Activated naive CD4-positive, alpha-beta T cell treated with anti-CD3 and anti-CD28 coated beads, Interleukin-2, amount 50 U/mL, for 24 hours (primary cell): ENCODE results near the gene ASXL3.

Experiments
- H3K27ac Mint-ChIP-seq: one replicate; pipeline ENCODE4 v1.8.0; 2021; ENCODE audit warnings: mild to moderate bottlenecking, mixed read lengths
- H3K27me3 Mint-ChIP-seq: one replicate; pipeline ENCODE4 v1.8.0; 2021; ENCODE audit warnings: mixed read lengths
- H3K36me3 Mint-ChIP-seq: one replicate; pipeline ENCODE4 v1.8.0; 2021; ENCODE audit warnings: mixed read lengths
- H3K4me1 Mint-ChIP-seq: one replicate; pipeline ENCODE4 v1.8.0; 2021; ENCODE audit warnings: mixed read lengths
- H3K4me3 Mint-ChIP-seq: one replicate; pipeline ENCODE4 v1.8.0; 2021; ENCODE audit warnings: mild to moderate bottlenecking, mixed read lengths
- H3K9me3 Mint-ChIP-seq: one replicate; pipeline ENCODE4 v1.8.0; 2021; ENCODE audit warnings: mixed read lengths

ASXL3 gene

DNA sequence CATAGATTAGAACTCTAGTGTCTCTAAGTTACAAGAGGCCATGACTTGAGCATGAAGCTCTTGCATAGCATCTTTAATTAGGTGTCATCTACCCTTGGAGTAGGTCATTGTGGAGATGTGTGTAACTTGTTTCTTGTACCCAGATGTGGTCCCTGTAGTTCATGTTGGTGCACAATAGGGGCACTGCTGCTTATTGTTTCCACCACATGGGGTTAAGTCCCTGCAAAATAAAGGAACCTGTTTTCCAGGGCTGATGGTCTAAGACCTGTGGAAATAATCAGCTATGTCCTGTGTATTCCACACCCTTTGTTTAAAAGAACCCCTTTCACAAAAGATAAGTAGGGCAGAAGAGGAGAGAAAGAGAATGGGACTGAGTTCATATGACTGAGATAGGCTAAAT, 28.6 kb downstream of the ASXL3 start:
- Mint-ChIP-seq H3K9me3 (peaks cover 4% of the 10 kb centered on the region), H3K27ac (no peak overlapping the region), H3K4me1 (no peaks in the 10 kb centered on the region), H3K27me3 (no peaks in the 10 kb centered on the region), H3K36me3 (no peaks in the 10 kb centered on the region), H3K4me3 (no peak overlapping the region)

DNA sequence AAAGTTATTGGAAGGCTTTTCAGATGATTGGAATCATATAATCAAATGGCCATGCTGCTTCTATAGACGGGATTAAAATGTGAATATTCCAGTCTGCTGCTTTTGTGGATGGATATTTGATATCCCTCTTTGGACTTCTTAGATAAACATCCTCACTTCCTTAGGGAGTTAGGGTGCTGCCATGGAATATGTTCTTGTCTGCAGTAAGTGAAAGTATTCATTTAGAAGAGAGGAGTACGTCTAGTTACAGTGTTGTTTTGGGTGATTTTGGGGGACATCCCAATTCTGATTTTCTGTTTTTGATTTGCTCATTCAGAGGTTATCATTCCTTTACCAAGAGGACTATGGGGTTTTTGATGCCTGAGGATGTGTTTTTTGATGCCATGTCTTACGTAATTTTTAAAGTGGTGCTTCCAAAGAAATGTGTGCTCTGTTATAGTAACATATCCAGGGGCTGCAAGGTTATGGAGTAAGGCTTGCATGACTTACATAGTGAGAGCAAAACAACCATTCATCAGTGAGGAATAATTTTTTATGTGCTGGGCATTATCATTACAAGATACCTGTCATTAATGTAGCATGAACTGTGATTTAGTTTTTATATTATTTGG, 33.6 kb downstream of the ASXL3 start:
- Mint-ChIP-seq H3K4me1 (no peaks in the 10 kb centered on the region), H3K27ac (no peak overlapping the region), H3K27me3 (no peaks in the 10 kb centered on the region), H3K4me3 (no peak overlapping the region), H3K9me3 (no peaks in the 10 kb centered on the region), H3K36me3 (no peaks in the 10 kb centered on the region)

DNA sequence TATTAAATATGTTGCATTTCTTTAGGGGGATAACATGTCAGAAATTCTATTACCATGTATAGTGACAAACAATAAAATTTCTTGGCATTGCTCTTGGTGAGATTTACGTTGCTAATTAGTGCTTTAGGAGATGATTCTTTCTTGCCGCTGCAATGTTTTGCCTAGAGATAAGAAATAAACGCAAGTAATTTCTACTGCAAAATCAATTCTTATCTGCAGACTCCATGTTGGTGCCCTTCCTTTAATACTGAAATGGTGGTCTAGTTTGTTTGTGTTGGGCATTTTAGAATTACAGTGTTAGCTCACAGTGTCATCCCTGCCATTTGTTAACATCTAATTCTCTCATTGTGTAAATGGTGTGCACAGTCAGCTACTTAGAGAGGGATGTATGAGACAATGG, 34.6 kb downstream of the ASXL3 start:
- no peaks in the 10 kb centered on the region for H3K27me3 Mint-ChIP-seq
- no peaks in the 10 kb centered on the region for H3K9me3 Mint-ChIP-seq
- H3K4me3 Mint-ChIP-seq: no peak overlapping the region
- no peak overlapping the region for H3K27ac Mint-ChIP-seq
- no peaks in the 10 kb centered on the region for H3K36me3 Mint-ChIP-seq
- no peaks in the 10 kb centered on the region for H3K4me1 Mint-ChIP-seq

DNA sequence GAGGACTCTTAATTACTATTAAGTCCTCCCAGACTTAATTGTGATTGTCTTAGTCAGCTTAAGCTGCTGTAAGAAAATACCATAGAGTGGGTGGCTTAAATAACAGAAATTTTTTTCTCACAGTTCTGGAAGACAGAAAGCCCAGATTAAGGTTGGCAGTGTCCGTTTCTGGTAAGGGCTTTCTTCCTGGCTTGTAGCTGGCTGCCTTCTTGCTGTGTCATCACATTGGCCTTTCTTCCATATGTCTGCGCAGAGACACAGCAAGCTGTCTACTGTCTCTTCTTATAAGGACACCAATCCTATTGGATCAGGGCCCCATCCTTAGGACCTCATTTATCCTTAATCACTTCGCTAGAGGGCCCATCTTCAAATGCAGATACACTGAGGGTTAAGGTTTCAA, 38.5 kb downstream of the ASXL3 start:
- Mint-ChIP-seq H3K27me3 (no peaks in the 10 kb centered on the region), H3K4me3 (no peak overlapping the region), H3K36me3 (no peaks in the 10 kb centered on the region), H3K9me3 (peaks cover 3% of the 10 kb centered on the region), H3K4me1 (no peaks in the 10 kb centered on the region), H3K27ac (no peak overlapping the region)

- no peaks in the 10 kb centered on the region for H3K27me3 Mint-ChIP-seq
- H3K4me1 Mint-ChIP-seq: no peaks in the 10 kb centered on the region
- no peak overlapping the region for H3K4me3 Mint-ChIP-seq
- H3K36me3 Mint-ChIP-seq: no peaks in the 10 kb centered on the region
- H3K27ac Mint-ChIP-seq: no peak overlapping the region
- peaks cover 5% of the 10 kb centered on the region for H3K9me3 Mint-ChIP-seq
These were observed 49.1 kb downstream of the ASXL3 start for GRCh38 chr18:33627114-33627513.

DNA sequence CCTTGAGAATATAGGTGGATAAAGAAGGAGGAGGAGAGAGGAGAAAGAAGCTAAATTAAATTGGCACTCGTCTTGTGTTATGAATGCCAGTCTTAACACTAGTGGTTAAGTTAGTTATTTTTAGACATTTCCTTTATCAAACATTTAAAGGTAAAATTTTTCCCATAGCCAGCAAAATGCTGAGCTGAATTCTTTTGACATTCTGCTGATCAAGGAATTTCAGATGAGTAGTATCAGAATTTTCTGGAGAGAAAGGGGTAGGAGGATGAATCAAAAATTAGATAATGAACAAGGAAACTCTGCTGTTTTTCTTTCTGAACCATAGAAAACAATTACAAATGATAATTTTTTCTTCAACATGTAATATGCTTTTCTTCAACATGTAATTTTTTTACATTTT, 52.5 kb downstream of the ASXL3 start:
- no peak overlapping the region for H3K27ac Mint-ChIP-seq
- H3K4me3 Mint-ChIP-seq: no peak overlapping the region
- no peaks in the 10 kb centered on the region for H3K27me3 Mint-ChIP-seq
- no peaks in the 10 kb centered on the region for H3K4me1 Mint-ChIP-seq
- H3K36me3 Mint-ChIP-seq: no peaks in the 10 kb centered on the region
- H3K9me3 Mint-ChIP-seq: peaks cover 2% of the 10 kb centered on the region

DNA sequence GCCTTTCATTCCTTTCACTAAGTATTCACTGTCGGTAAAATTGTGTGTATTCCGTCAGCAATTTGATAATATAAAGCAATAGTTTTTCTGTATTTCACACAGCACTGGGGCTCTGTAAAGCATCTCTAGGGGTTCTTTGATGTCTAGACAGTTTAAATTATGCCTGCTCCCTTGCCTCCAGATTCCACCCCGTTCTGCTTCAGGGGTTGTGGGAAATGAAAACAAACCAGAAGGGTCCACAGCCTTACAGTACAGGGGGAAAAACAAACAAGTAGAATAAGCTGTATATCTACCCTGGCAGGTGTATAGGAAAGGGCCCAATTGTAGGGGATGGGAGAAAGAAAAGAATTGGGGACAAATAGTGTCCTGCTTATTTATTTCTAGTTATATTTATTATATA, 63.1 kb downstream of the ASXL3 start:
- H3K4me3 Mint-ChIP-seq: no peak overlapping the region
- H3K27me3 Mint-ChIP-seq: no peaks in the 10 kb centered on the region
- no peak overlapping the region for H3K27ac Mint-ChIP-seq
- H3K36me3 Mint-ChIP-seq: no peaks in the 10 kb centered on the region
- H3K4me1 Mint-ChIP-seq: no peaks in the 10 kb centered on the region
- no peaks in the 10 kb centered on the region for H3K9me3 Mint-ChIP-seq

DNA sequence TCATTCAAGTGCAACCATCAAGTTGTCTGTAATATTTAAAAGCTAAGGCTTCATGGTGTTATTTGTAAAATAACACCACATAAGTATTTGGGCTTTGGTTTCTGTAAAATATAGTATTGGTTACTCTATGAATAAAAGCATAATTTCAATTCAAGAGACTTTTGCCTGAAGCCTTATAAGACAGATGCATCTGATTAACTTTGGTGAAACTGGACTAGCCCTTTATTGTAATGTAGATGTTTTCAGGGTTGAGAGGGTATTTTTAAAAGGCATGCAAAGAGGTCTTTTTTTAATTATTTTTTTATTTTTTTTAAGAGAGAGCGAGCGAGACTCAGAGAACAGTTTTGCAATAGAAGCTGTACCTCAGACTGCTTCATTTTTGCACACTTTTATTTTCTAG, 66.5 kb downstream of the ASXL3 start:
- Mint-ChIP-seq H3K27me3 (no peaks in the 10 kb centered on the region), H3K4me1 (no peaks in the 10 kb centered on the region), H3K4me3 (no peak overlapping the region), H3K27ac (no peak overlapping the region), H3K9me3 (no peaks in the 10 kb centered on the region), H3K36me3 (no peaks in the 10 kb centered on the region)

- Mint-ChIP-seq H3K4me3 (no peak overlapping the region), H3K27me3 (no peaks in the 10 kb centered on the region), H3K4me1 (no peaks in the 10 kb centered on the region), H3K9me3 (no peaks in the 10 kb centered on the region), H3K36me3 (no peaks in the 10 kb centered on the region), H3K27ac (no peak overlapping the region)
These were observed 69.3 kb downstream of the ASXL3 start for GRCh38 chr18:33647365-33647764.

DNA sequence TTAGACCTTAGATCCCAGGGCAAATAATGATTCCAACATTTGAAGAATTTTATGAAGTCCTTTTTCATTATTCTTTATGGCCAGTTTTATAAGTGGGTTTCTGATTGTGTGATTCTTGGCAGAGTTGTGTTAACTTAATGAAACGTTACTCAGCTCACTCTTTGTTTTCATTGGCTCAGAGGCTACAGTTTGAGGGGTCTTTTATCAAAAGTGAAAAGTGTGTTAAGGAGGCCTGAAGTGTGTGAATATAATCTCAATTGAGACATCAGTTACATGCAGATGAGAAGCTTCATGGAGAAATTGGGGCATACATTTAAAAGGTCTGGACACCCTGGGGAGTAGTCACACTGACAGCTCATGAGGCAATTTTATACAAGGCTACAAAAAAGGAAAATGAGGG, 74.6 kb downstream of the ASXL3 start:
- Mint-ChIP-seq H3K9me3 (no peaks in the 10 kb centered on the region), H3K27me3 (no peaks in the 10 kb centered on the region), H3K36me3 (no peaks in the 10 kb centered on the region), H3K27ac (no peak overlapping the region), H3K4me3 (no peak overlapping the region), H3K4me1 (no peaks in the 10 kb centered on the region)

DNA sequence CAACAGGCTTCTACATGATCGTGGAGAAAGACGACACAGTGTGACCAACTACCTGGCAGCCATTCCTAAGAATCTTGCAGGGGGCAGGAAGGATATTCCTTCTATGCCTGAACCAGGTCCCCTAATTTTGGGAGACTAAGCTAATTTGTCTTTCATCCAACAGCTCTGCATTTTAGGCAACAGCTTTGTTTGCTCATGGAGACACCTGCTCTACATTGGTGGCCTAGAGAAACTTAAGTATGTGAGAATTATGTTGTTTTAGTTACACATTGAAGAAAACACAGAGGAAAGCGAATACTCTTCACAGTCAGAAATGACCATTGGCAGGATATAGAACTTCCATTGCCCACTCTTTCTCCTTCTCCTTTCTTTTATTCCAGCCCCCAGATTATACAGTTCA, 75.2 kb downstream of the ASXL3 start:
- H3K27me3 Mint-ChIP-seq: no peaks in the 10 kb centered on the region
- H3K27ac Mint-ChIP-seq: no peak overlapping the region
- no peak overlapping the region for H3K4me3 Mint-ChIP-seq
- H3K4me1 Mint-ChIP-seq: no peaks in the 10 kb centered on the region
- H3K9me3 Mint-ChIP-seq: no peaks in the 10 kb centered on the region
- no peaks in the 10 kb centered on the region for H3K36me3 Mint-ChIP-seq

GRCh38 chr18:33656889-33657448, 79.0 kb downstream of the ASXL3 start:
- H3K4me1 Mint-ChIP-seq: no peaks in the 10 kb centered on the region
- no peak overlapping the region for H3K4me3 Mint-ChIP-seq
- H3K9me3 Mint-ChIP-seq: no peaks in the 10 kb centered on the region
- no peaks in the 10 kb centered on the region for H3K36me3 Mint-ChIP-seq
- H3K27ac Mint-ChIP-seq: no peak overlapping the region
- no peaks in the 10 kb centered on the region for H3K27me3 Mint-ChIP-seq

GRCh38 chr18:33660696-33661310, 82.8 kb downstream of the ASXL3 start:
- Mint-ChIP-seq H3K4me3 (no peak overlapping the region), H3K36me3 (no peaks in the 10 kb centered on the region), H3K4me1 (no peaks in the 10 kb centered on the region), H3K27me3 (no peaks in the 10 kb centered on the region), H3K27ac (no peak overlapping the region), H3K9me3 (no peaks in the 10 kb centered on the region)

DNA sequence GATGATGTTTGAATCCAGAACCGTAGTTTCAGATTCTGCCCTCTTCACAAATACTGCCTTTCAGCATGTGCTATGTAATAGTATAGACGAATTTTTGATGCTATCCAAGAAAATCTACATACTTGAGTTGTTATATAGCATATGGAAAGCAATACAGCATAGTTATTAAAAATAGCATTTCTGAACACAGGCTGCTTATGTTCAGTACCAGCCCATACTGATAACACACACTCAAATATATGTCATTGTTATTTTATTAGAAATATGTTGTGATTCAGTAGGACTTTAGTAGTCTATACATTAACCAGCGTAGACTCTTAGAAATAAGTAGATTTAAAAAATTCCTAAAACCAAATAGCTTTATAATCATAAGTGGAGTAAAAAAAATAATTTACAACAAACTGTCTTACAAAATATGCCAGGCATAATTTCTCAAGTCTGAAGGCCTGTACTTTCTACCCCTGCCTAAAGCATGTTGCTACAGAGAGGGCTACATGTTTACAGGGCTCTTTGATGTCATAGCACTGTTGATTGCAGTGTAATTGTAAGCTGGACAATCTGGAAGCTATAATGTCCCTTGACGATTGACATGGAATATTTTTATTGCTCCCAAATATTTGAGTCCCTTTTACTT, 86.3 kb downstream of the ASXL3 start:
- Mint-ChIP-seq H3K4me3 (no peak overlapping the region), H3K36me3 (no peaks in the 10 kb centered on the region), H3K27me3 (no peaks in the 10 kb centered on the region), H3K9me3 (no peaks in the 10 kb centered on the region), H3K27ac (no peak overlapping the region), H3K4me1 (no peaks in the 10 kb centered on the region)

GRCh38 chr18:33665187-33665586, 87.2 kb downstream of the ASXL3 start:
- H3K27ac Mint-ChIP-seq: no peak overlapping the region
- no peaks in the 10 kb centered on the region for H3K27me3 Mint-ChIP-seq
- no peaks in the 10 kb centered on the region for H3K36me3 Mint-ChIP-seq
- no peak overlapping the region for H3K4me3 Mint-ChIP-seq
- H3K9me3 Mint-ChIP-seq: no peaks in the 10 kb centered on the region
- no peaks in the 10 kb centered on the region for H3K4me1 Mint-ChIP-seq

DNA sequence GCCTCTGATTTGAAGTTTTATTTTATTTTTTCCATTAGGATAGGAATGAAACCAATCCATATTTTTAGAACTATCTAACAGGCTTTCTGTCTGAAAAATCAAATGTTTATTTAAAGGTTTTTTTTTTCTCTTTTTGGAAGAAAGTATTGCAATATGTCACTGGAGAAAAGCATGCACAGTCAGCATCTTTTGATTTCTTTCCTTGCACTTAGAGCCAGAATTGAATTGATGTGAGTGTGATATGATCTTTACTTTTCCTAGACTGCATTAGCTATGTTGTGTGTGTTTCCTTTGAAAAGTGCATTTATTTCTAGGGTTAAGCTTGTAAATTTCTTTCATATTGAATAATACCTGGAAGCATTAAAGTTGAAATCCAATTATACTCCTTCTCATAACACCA, 87.6 kb downstream of the ASXL3 start:
- Mint-ChIP-seq H3K27me3 (no peaks in the 10 kb centered on the region), H3K36me3 (no peaks in the 10 kb centered on the region), H3K4me1 (no peaks in the 10 kb centered on the region), H3K27ac (no peak overlapping the region), H3K4me3 (no peak overlapping the region), H3K9me3 (no peaks in the 10 kb centered on the region)
